ENCODE measurements around the gene AMELX.

Gene AMELX

DNA sequence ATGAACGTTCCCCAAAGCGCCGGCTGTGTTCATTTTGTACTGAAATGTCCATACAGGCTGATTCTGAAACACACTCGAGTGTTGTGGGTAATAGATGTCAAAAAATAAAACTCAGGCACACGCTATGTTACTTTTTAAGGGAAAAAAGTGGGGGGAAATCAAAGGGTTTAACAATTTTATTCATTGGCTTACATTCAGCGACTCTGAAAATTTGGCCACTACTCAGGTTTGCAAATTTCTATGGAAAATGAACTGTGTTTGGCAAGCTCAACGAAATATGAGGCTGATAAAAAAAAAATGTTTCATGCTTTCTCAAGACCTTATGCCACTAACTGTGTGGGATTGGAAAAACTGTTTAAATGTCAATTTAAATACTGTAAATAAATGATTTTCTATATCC is 18.5 kb downstream of the AMELX start:
- no peak for FAIRE-seq

GRCh38 chrX:11319806-11320520 is 26.8 kb downstream of the AMELX start:
- no peak for FAIRE-seq

DNA sequence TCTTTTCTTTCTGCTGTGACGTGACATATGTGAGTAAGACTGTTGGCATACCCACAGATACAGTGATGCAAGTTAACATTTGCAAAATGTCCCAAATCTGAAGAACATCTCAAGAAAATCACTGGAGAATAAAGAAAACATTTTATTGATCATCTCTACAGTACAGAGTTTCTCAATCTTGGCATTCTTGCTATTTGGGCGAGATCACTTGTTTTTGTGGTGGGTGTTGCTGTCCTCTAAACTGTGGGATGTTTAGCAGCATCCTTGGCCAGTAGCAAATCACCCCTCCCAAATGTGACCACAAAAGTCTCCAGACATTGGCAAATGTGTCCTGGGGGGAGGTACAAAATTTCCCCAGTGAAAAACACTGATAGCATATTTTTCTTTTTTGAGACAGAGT is 28.8 kb downstream of the AMELX start:
- FAIRE-seq: no peak

GRCh38 chrX:11328134-11328533 is 34.9 kb downstream of the AMELX start:
- FAIRE-seq: no peak

- FAIRE-seq: no peak
These were observed 35.8 kb downstream of the AMELX start for GRCh38 chrX:11329021-11329420.

- no peak for FAIRE-seq
These were observed 38.6 kb downstream of the AMELX start for GRCh38 chrX:11331788-11332187.

GRCh38 chrX:11334165-11334564 is 41.0 kb downstream of the AMELX start:
- FAIRE-seq: no peak

DNA sequence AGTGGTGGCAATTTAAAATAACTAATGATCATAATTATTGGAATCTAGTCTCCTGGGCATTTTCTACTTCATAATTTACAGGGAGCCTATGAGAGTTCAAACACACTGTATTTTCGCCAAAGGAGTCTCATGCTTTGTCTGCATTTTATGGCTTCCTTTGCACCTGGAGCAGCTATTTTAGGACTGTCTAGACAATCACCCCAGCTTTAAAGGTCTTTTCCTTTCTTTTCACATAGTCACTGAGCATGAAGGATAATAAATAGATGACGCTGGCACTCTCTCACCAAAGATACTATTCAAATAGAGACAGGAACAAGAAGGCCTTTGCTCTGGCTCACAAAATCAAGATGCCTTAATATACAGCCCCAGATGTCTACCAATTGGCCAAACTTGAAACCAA is 43.0 kb downstream of the AMELX start:
- FAIRE-seq: no peak

GRCh38 chrX:11337292-11338009 is 44.2 kb downstream of the AMELX start:
- no peak for FAIRE-seq

DNA sequence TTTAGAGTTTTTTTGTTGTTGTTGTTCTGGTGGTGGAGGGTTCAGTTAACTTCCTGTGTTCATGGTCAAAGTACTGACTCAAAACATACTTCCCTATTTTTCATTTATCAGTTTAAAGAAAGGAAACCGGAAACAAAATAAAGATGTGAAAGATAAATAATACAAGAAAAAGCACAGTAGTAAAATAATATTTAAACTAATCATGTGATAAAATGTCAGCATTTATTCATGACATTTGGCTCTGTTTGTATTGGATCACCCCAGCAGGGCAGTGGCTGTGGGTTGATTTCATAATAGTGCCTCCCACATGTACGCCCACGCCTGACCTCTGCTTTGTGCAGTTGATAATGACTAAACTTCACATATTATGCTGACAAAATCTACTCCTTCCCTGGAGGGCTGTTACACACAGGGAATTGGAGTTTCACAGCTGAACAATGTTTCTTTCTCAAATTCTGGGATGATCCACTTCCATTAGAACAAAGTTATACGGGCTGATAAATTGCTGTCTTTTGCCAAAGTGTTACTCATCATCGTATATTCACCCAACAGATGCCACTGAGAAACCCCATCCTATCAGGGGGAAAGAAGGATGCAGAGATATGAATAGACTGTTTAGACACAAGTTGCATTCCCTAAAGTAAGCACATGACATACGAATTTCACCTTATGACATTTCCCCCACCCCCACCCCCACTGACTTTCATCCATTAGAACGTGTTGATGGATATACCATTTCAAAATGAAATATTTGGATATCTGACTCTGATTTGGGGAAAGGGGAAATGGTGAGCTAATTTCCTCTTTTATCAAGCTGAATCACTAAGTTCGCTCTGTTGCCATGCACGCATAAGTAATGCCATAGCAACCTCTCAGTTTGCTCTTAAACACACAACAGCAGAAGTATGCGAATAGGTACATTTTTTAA is 48.3 kb downstream of the AMELX start:
- FAIRE-seq: no peak

GRCh38 chrX:11342673-11343072 is 49.5 kb downstream of the AMELX start:
- FAIRE-seq: no peak

- FAIRE-seq: no peak
These were observed 53.0 kb downstream of the AMELX start for GRCh38 chrX:11346121-11346682.

GRCh38 chrX:11347300-11347699 is 54.1 kb downstream of the AMELX start:
- FAIRE-seq: no peak

DNA sequence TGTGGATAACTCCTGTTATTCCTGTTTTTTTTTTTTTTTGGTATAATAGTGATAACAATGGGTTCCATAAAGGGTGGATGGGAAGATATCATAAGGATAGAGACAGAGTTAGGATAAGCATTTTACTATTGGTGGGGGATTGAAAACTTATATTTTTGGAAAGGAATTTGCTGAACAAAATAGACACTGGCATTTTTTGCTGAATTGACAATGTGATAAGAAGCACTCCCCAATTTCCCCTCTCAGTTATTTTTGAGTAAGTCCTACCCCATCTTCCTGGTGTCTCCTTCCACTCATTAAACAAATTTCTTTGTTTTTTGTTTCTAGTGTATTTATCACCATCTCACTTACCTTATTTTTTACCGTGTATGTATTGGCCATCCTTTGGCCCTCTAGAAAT is 55.8 kb downstream of the AMELX start:
- no peak for FAIRE-seq

- FAIRE-seq: no peak
These were observed 56.6 kb downstream of the AMELX start for GRCh38 chrX:11349661-11350337.
